IgD-negative memory B cell (primary cell): ENCODE data around the gene STK39. TPM values are rescaled to one million over a fixed set of nuclear protein-coding genes. Genes with fewer than 3 reads are reported as not detected.

Experiments
- H3K27ac Mint-ChIP-seq, 3 donors: one replicate each; pipeline ENCODE4 v1.8.0; 2020 to 2022; ENCODE audit warnings: mild to moderate bottlenecking in 3 of 3, mixed read lengths in 3 of 3, moderate library complexity in 1 of 3
- H3K27me3 Mint-ChIP-seq: one replicate; pipeline ENCODE4 v1.8.0; 2021; ENCODE audit warnings: mixed read lengths
- H3K36me3 Mint-ChIP-seq: one replicate; pipeline ENCODE4 v1.8.0; 2020; ENCODE audit warnings: mild to moderate bottlenecking, mixed read lengths
- H3K4me1 Mint-ChIP-seq, 3 donors: one replicate each; pipeline ENCODE4 v1.8.0; 2020 to 2022; ENCODE audit warnings: mixed read lengths in 3 of 3, mild to moderate bottlenecking in 1 of 3
- H3K4me3 Mint-ChIP-seq, 4 donors: one replicate each; pipeline ENCODE4 v1.8.0; 2020 to 2022; ENCODE audit warnings: mild to moderate bottlenecking in 4 of 4, mixed read lengths in 4 of 4, moderate library complexity in 3 of 4
- H3K9me3 Mint-ChIP-seq, 3 donors: one replicate each; pipeline ENCODE4 v1.8.0; 2020 to 2021; ENCODE audit warnings: mixed read lengths in 3 of 3, mild to moderate bottlenecking in 1 of 3
- polyA plus RNA-seq: library from polyadenylated mRNA; unstranded; fragments of 300-500 nt; fragmentation: Illumina TruSeq; gene quantifications from one replicate; pipeline ENCODE4 v1.2.3, GENCODE V29; 2021

STK39 gene
- polyA plus RNA-seq, 1 donor from 2014 or later: 1.6 TPM

- Mint-ChIP-seq H3K27ac (no peak overlapping the region), H3K4me3 (no peak overlapping the region), H3K4me1 (no peaks in the 10 kb centered on the region), H3K27me3 (no peaks in the 10 kb centered on the region), H3K36me3 (peaks cover 10% of the 10 kb centered on the region), H3K9me3 (peaks cover 0 to 1% (median 0%) of the 10 kb centered on the region in 3 donors)
Measured at GRCh38 chr2:167955264-167955906, 292.0 kb downstream of the STK39 start.

- Mint-ChIP-seq H3K27me3 (no peaks in the 10 kb centered on the region), H3K36me3 (peaks cover 10% of the 10 kb centered on the region), H3K9me3 (peaks cover 0 to 1% (median 0%) of the 10 kb centered on the region in 3 donors), H3K4me1 (no peaks in the 10 kb centered on the region), H3K4me3 (no peak overlapping the region), H3K27ac (no peak overlapping the region)
Measured at GRCh38 chr2:167954495-167954894, 292.9 kb downstream of the STK39 start.

- Mint-ChIP-seq H3K4me3 (no peak overlapping the region), H3K4me1 (no peaks in the 10 kb centered on the region), H3K27me3 (no peaks in the 10 kb centered on the region), H3K27ac (no peak overlapping the region), H3K36me3 (peaks cover 9% of the 10 kb centered on the region), H3K9me3 (peaks cover 0 to 1% (median 0%) of the 10 kb centered on the region in 3 donors)
Measured at GRCh38 chr2:167953776-167954175, 293.6 kb downstream of the STK39 start.

GRCh38 chr2:167950571-167950970, 296.8 kb downstream of the STK39 start:
- Mint-ChIP-seq H3K4me1 (no peaks in the 10 kb centered on the region), H3K9me3 (peaks cover 0 to 1% (median 0%) of the 10 kb centered on the region in 3 donors), H3K4me3 (no peak overlapping the region), H3K27ac (no peak overlapping the region), H3K27me3 (no peaks in the 10 kb centered on the region), H3K36me3 (peaks cover 4% of the 10 kb centered on the region)

GRCh38 chr2:167946441-167946841, 301.0 kb downstream of the STK39 start:
- Mint-ChIP-seq H3K27ac (no peak overlapping the region), H3K9me3 (peaks cover 0 to under 1% (median 0%) of the 10 kb centered on the region in 3 donors), H3K4me3 (no peak overlapping the region), H3K27me3 (no peaks in the 10 kb centered on the region), H3K4me1 (peaks cover 0 to 2% (median 0%) of the 10 kb centered on the region in 3 donors), H3K36me3 (no peaks in the 10 kb centered on the region)

GRCh38 chr2:167945660-167946368, 301.6 kb downstream of the STK39 start:
- Mint-ChIP-seq H3K4me3 (peak overlapping the region in 1 of 4 donors; percentile 6), H3K27ac (no peak overlapping the region)

GRCh38 chr2:167944825-167945659, 302.4 kb downstream of the STK39 start:
- peaks cover 0 to 2% (median 0%) of the 10 kb centered on the region in 3 donors for H3K9me3 Mint-ChIP-seq

More at GRCh38 chr2:167945660-167946368, 301.6 kb downstream of the STK39 start:
- Mint-ChIP-seq H3K4me1 (peaks cover 0 to 2% (median 0%) of the 10 kb centered on the region in 3 donors), H3K27me3 (no peaks in the 10 kb centered on the region), H3K36me3 (no peaks in the 10 kb centered on the region), H3K9me3 (peaks cover 0 to 2% (median 0%) of the 10 kb centered on the region in 3 donors)

GRCh38 chr2:167943897-167944296, 303.5 kb downstream of the STK39 start:
- peaks cover 3% of the 10 kb centered on the region for H3K27me3 Mint-ChIP-seq
- no peaks in the 10 kb centered on the region for H3K36me3 Mint-ChIP-seq
- no peak overlapping the region for H3K4me3 Mint-ChIP-seq
- H3K9me3 Mint-ChIP-seq: peaks cover 0 to 2% (median 0%) of the 10 kb centered on the region in 3 donors
- peaks cover 0 to 2% (median 0%) of the 10 kb centered on the region in 3 donors for H3K4me1 Mint-ChIP-seq
- no peak overlapping the region for H3K27ac Mint-ChIP-seq

More at GRCh38 chr2:167944825-167945659, 302.4 kb downstream of the STK39 start:
- H3K4me3 Mint-ChIP-seq: no peak overlapping the region
- H3K36me3 Mint-ChIP-seq: no peaks in the 10 kb centered on the region
- H3K27ac Mint-ChIP-seq: no peak overlapping the region
- H3K27me3 Mint-ChIP-seq: peaks cover 3% of the 10 kb centered on the region
- H3K4me1 Mint-ChIP-seq: peaks cover 0 to 2% (median 0%) of the 10 kb centered on the region in 3 donors

GRCh38 chr2:167943368-167943767, 304.0 kb downstream of the STK39 start:
- Mint-ChIP-seq H3K4me3 (no peak overlapping the region), H3K27ac (no peak overlapping the region), H3K27me3 (peaks cover 8% of the 10 kb centered on the region), H3K36me3 (no peaks in the 10 kb centered on the region), H3K9me3 (peaks cover 0 to 2% (median 0%) of the 10 kb centered on the region in 3 donors), H3K4me1 (peaks cover 0 to 2% (median 0%) of the 10 kb centered on the region in 3 donors)

- Mint-ChIP-seq H3K4me1 (peaks cover 0 to 2% (median 0%) of the 10 kb centered on the region in 3 donors), H3K36me3 (no peaks in the 10 kb centered on the region), H3K4me3 (no peak overlapping the region), H3K9me3 (peaks cover 0 to 2% (median 0%) of the 10 kb centered on the region in 3 donors), H3K27me3 (peaks cover 11% of the 10 kb centered on the region), H3K27ac (no peak overlapping the region)
Measured at GRCh38 chr2:167942366-167943081, 304.9 kb downstream of the STK39 start.

GRCh38 chr2:167941604-167942003, 305.8 kb downstream of the STK39 start:
- H3K4me1 Mint-ChIP-seq: peaks cover 0 to 2% (median 0%) of the 10 kb centered on the region in 3 donors
- peak overlapping the region in 1 of 4 donors; percentile 41 for H3K4me3 Mint-ChIP-seq
- H3K36me3 Mint-ChIP-seq: no peaks in the 10 kb centered on the region
- H3K27ac Mint-ChIP-seq: no peak overlapping the region
- peaks cover 0 to 2% (median 0%) of the 10 kb centered on the region in 3 donors for H3K9me3 Mint-ChIP-seq
- peaks cover 12% of the 10 kb centered on the region for H3K27me3 Mint-ChIP-seq

- no peak overlapping the region for H3K4me3 Mint-ChIP-seq
- H3K4me1 Mint-ChIP-seq: peaks cover 0 to 2% (median 0%) of the 10 kb centered on the region in 3 donors
- H3K9me3 Mint-ChIP-seq: peaks cover 0 to 2% (median 0%) of the 10 kb centered on the region in 3 donors
- peaks cover 12% of the 10 kb centered on the region for H3K27me3 Mint-ChIP-seq
- no peak overlapping the region for H3K27ac Mint-ChIP-seq
- no peaks in the 10 kb centered on the region for H3K36me3 Mint-ChIP-seq
Measured at GRCh38 chr2:167940734-167941507, 306.5 kb downstream of the STK39 start.

GRCh38 chr2:167940346-167940725, 307.1 kb downstream of the STK39 start:
- no peaks in the 10 kb centered on the region for H3K36me3 Mint-ChIP-seq
- peaks cover 0 to 5% (median 0%) of the 10 kb centered on the region in 3 donors for H3K9me3 Mint-ChIP-seq
- no peak overlapping the region for H3K27ac Mint-ChIP-seq
- H3K27me3 Mint-ChIP-seq: peaks cover 12% of the 10 kb centered on the region
- peaks cover 0 to under 1% (median 0%) of the 10 kb centered on the region in 3 donors for H3K4me1 Mint-ChIP-seq
- H3K4me3 Mint-ChIP-seq: no peak overlapping the region
